ENCODE data around the gene LSM4.
"Not testable (repeated sequence)": the region's sequence is repeated elsewhere in the genome, so short reads cannot be mapped to it uniquely, and the experiment has no call there.

Gene LSM4

GRCh38 chr19:18340990-18341868 lies 18.4 kb upstream of the LSM4 start:
- FAIRE-seq (no peak), DNase-seq (ENCODE audit: low spot score) (no peak)

GRCh38 chr19:18340190-18340989 lies 17.5 kb upstream of the LSM4 start, which contains the start of gene PGPEP1:
PGPEP1 (plus strand) TSS chr19:18340598; CDS start chr19:18340682, 84 bp downstream.
- FAIRE-seq (no peak), DNase-seq (ENCODE audit: low spot score) (no peak)

- DNase-seq (ENCODE audit: low spot score): peak; percentile 8
- no peak for FAIRE-seq
Measured at GRCh38 chr19:18339723-18340122, 16.8 kb upstream of the LSM4 start.

- DNase-seq (ENCODE audit: low spot score) (no peak), FAIRE-seq (no peak)
Measured at GRCh38 chr19:18338541-18338940, 15.7 kb upstream of the LSM4 start.

GRCh38 chr19:18336121-18336520 lies 13.2 kb upstream of the LSM4 start:
- DNase-seq (ENCODE audit: low spot score) (no peak), FAIRE-seq (no peak)

GRCh38 chr19:18333680-18334079 lies 10.8 kb upstream of the LSM4 start:
- FAIRE-seq: no peak
- no peak for DNase-seq (ENCODE audit: low spot score)

GRCh38 chr19:18332917-18333530 lies 10.1 kb upstream of the LSM4 start:
- no peak for FAIRE-seq
- DNase-seq (ENCODE audit: low spot score): no peak

GRCh38 chr19:18330868-18331267 lies 8.0 kb upstream of the LSM4 start:
- DNase-seq (ENCODE audit: low spot score) (no peak), FAIRE-seq (no peak)

- DNase-seq (ENCODE audit: low spot score) (no peak), FAIRE-seq (no peak)
Measured at GRCh38 chr19:18329035-18329376, 6.1 kb upstream of the LSM4 start.

GRCh38 chr19:18328340-18329034 lies 5.6 kb upstream of the LSM4 start:
- DNase-seq (ENCODE audit: low spot score): peak; percentile 89
- FAIRE-seq: peak; percentile 92

GRCh38 chr19:18326772-18327171 lies 3.9 kb upstream of the LSM4 start:
- no peak for DNase-seq (ENCODE audit: low spot score)

GRCh38 chr19:18324373-18324731 lies 1.5 kb upstream of the LSM4 start:
- DNase-seq (ENCODE audit: low spot score); FAIRE-seq: not testable (repeated sequence)

More at GRCh38 chr19:18326772-18327171, 3.9 kb upstream of the LSM4 start:
- FAIRE-seq: no peak

- FAIRE-seq (no peak), DNase-seq (ENCODE audit: low spot score) (peak; percentile 44)
Measured at GRCh38 chr19:18322318-18322758, 538 bp downstream of the LSM4 start.

- no peak for DNase-seq (ENCODE audit: low spot score)
- no peak for FAIRE-seq
Measured at GRCh38 chr19:18321734-18322102, 1.2 kb downstream of the LSM4 start.

GRCh38 chr19:18320865-18321733 lies 1.8 kb downstream of the LSM4 start:
- DNase-seq (ENCODE audit: low spot score) (no peak), FAIRE-seq (no peak)

GRCh38 chr19:18319591-18320135 lies 3.2 kb downstream of the LSM4 start:
- DNase-seq (ENCODE audit: low spot score): no peak
- no peak for FAIRE-seq

GRCh38 chr19:18317961-18318800 lies 4.7 kb downstream of the LSM4 start:
- DNase-seq (ENCODE audit: low spot score): no peak
- no peak for FAIRE-seq

GRCh38 chr19:18313398-18313797 lies 9.5 kb downstream of the LSM4 start:
- FAIRE-seq: no peak

GRCh38 chr19:18312092-18312534 lies 10.8 kb downstream of the LSM4 start:
- DNase-seq (ENCODE audit: low spot score) (no peak), FAIRE-seq (no peak)

More at GRCh38 chr19:18313398-18313797, 9.5 kb downstream of the LSM4 start:
- DNase-seq (ENCODE audit: low spot score): no peak

All from RCC 7860 (cell line).